Measurements from ENCODE around the gene SPRN. TPM values are rescaled to one million over a fixed set of nuclear protein-coding genes. Genes with fewer than 3 reads are reported as not detected.

Gene SPRN
- total and polyA plus RNA-seq, 2 experiments from 2014 or later: 0.31 TPM

- H3K36me3 ChIP-seq (ENCODE audit: insufficient read depth): no peaks in the 10 kb centered on the region; the same call in 1 of the 2 replicates
- no peak overlapping the region for H3K27ac ChIP-seq (ENCODE audit: low read depth)
- TF ChIP-seq STAT1 (IDR thresholded peaks at IDR 0.05; ENCODE audit: unreplicated experiment): no peak
- TF ChIP-seq, protein P1, sequence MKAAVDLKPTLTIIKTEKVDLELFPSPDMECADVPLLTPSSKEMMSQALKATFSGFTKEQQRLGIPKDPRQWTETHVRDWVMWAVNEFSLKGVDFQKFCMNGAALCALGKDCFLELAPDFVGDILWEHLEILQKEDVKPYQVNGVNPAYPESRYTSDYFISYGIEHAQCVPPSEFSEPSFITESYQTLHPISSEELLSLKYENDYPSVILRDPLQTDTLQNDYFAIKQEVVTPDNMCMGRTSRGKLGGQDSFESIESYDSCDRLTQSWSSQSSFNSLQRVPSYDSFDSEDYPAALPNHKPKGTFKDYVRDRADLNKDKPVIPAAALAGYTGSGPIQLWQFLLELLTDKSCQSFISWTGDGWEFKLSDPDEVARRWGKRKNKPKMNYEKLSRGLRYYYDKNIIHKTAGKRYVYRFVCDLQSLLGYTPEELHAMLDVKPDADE (IDR thresholded peaks at IDR 0.05): no peak
- no peak for DNase-seq (ENCODE audit: low spot score)
- no peak overlapping the region for H3K4me3 ChIP-seq
- Mint-ChIP-seq H3K27me3 (ENCODE audit: insufficient read depth, low read depth, poor library complexity) (peaks cover 22% of the 10 kb centered on the region), H3K27ac (no peak overlapping the region), H3K4me1 (no peaks in the 10 kb centered on the region), H3K4me3 (no peak overlapping the region), H3K9me3 (no peaks in the 10 kb centered on the region; the same call in 2 of the 3 replicates), H3K36me3 (ENCODE audit: low read depth) (0 out of 3 replicates have a peak, but pooled peaks cover 3% of the 10 kb centered on the region)
- no peak overlapping the region for H2AFZ ChIP-seq
- no peaks in the 10 kb centered on the region for H3F3A ChIP-seq (replicated peaks; ENCODE audit: low read depth)
- H4K20me1 ChIP-seq (replicated peaks; ENCODE audit: insufficient read depth): no peaks in the 10 kb centered on the region
- H3K9me2 ChIP-seq (ENCODE audit: insufficient read depth): no peaks in the 10 kb centered on the region
- ATAC-seq: no peak
- no peak overlapping the region for H3K4me2 ChIP-seq
- H3K27me3 ChIP-seq (ENCODE audit: insufficient read depth): peaks cover 36% of the 10 kb centered on the region
- peaks cover 5% of the 10 kb centered on the region; the same call in 1 of the 2 replicates for H3K4me1 ChIP-seq (ENCODE audit: insufficient read depth)
- H3K79me2 ChIP-seq (replicated peaks; ENCODE audit: insufficient read depth): no peaks in the 10 kb centered on the region
Observed at GRCh38 chr10:133381036-133381435, 43.4 kb downstream of the SPRN start.

DNA sequence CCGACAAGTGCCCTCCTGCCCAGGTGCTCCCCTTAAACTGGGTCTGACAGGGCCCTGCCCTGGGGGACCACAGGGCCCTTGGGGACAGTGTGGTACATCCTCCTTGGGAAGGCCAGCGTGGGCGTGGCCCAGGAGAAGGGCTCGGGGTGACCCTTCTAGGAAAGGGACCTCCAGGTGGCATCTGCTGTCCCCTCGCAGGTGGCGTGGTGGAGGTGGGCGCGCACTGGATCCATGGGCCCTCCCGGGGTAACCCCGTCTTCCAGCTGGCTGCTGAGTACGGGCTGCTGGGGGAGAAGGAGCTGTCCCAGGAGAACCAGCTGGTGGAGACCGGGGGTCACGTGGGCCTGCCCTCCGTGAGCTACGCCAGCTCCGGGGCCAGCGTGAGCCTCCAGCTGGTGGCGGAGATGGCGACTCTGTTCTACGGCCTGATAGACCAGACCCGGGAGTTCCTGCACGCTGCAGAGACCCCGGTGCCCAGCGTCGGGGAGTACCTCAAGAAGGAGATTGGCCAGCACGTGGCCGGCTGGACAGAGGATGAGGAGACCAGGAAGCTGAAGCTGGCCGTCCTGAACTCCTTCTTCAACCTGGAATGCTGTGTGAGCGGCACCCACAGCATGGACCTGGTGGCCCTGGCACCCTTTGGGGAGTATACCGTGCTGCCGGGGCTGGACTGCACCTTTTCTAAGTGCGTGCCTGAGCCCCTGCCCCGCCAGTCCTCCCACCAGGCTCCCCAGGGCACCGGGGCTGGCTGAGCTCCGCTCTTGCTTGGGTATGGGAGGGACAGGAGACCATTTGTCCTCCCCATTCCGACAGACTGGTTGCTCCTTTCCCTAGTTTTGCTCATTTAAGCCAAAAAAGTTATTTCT lies 44.4 kb downstream of the SPRN start:
- Histone ChIP-seq H4K20me1 (replicated peaks; ENCODE audit: insufficient read depth) (no peaks in the 10 kb centered on the region; the same call in 1 of the 2 replicates), H3K27me3 (ENCODE audit: insufficient read depth) (peaks cover 46% of the 10 kb centered on the region), H3K9me2 (ENCODE audit: insufficient read depth) (no peaks in the 10 kb centered on the region), H3K27ac (ENCODE audit: low read depth) (no peak overlapping the region), H3K4me1 (ENCODE audit: insufficient read depth) (peaks cover 5% of the 10 kb centered on the region; the same call in 1 of the 2 replicates), H3K4me3 (peak overlapping the region; percentile 68), H3K4me2 (peak overlapping the region; percentile 92), H2AFZ (no peak overlapping the region; the same call in 1 of the 2 replicates), H3K79me2 (replicated peaks; ENCODE audit: insufficient read depth) (no peaks in the 10 kb centered on the region), H3K36me3 (ENCODE audit: insufficient read depth) (no peaks in the 10 kb centered on the region), H3F3A (replicated peaks; ENCODE audit: low read depth) (no peaks in the 10 kb centered on the region)
- no peaks in the 10 kb centered on the region for H3K4me1 Mint-ChIP-seq
- H3K9me3 Mint-ChIP-seq: no peaks in the 10 kb centered on the region; the same call in 2 of the 3 replicates
- H3K4me3 Mint-ChIP-seq: peak overlapping the region; percentile 66
- H3K27ac Mint-ChIP-seq: no peak overlapping the region
- DNase-seq (ENCODE audit: low spot score) (no peak), ATAC-seq (peak; percentile 23)
- peaks cover 31% of the 10 kb centered on the region for H3K27me3 Mint-ChIP-seq (ENCODE audit: insufficient read depth, low read depth, poor library complexity)
- 0 out of 3 replicates have a peak, but pooled peaks cover 3% of the 10 kb centered on the region for H3K36me3 Mint-ChIP-seq (ENCODE audit: low read depth)
- no peak for TF ChIP-seq POLR2AphosphoS5 (IDR thresholded peaks at IDR 0.05; ENCODE audit: low read depth)
- TF ChIP-seq ZNF331 (CRISPR knock-in tag; IDR thresholded peaks at IDR 0.05; ENCODE audit: low read depth): no peak
- TF ChIP-seq, protein P1 (IDR thresholded peaks at IDR 0.05): no peak
- TF ChIP-seq, protein P2, sequence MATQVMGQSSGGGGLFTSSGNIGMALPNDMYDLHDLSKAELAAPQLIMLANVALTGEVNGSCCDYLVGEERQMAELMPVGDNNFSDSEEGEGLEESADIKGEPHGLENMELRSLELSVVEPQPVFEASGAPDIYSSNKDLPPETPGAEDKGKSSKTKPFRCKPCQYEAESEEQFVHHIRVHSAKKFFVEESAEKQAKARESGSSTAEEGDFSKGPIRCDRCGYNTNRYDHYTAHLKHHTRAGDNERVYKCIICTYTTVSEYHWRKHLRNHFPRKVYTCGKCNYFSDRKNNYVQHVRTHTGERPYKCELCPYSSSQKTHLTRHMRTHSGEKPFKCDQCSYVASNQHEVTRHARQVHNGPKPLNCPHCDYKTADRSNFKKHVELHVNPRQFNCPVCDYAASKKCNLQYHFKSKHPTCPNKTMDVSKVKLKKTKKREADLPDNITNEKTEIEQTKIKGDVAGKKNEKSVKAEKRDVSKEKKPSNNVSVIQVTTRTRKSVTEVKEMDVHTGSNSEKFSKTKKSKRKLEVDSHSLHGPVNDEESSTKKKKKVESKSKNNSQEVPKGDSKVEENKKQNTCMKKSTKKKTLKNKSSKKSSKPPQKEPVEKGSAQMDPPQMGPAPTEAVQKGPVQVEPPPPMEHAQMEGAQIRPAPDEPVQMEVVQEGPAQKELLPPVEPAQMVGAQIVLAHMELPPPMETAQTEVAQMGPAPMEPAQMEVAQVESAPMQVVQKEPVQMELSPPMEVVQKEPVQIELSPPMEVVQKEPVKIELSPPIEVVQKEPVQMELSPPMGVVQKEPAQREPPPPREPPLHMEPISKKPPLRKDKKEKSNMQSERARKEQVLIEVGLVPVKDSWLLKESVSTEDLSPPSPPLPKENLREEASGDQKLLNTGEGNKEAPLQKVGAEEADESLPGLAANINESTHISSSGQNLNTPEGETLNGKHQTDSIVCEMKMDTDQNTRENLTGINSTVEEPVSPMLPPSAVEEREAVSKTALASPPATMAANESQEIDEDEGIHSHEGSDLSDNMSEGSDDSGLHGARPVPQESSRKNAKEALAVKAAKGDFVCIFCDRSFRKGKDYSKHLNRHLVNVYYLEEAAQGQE (IDR thresholded peaks at IDR 0.05; ENCODE audit: unreplicated experiment): no peak
- TF ChIP-seq NANOG (IDR thresholded peaks at IDR 0.05; ENCODE audit: borderline replicate concordance): no peak
- no peak for TF ChIP-seq ZNF114 (CRISPR knock-in tag; IDR thresholded peaks at IDR 0.05)
- TF ChIP-seq JUNB (IDR thresholded peaks at IDR 0.05; ENCODE audit: unreplicated experiment): no peak

All from GM23338 (cell line).